GM18873 (cell line): ENCODE measurements around the gene LYSMD3.
"Not testable (repeated sequence)": the region's sequence is repeated elsewhere in the genome, so short reads cannot be mapped to it uniquely, and the experiment has no call there.

Experiments
- ATAC-seq: cut with Tn5 transposase; IDR thresholded peaks from one replicate; pipeline ENCODE4 v1.9.1; 2021; ENCODE audit warnings: mild to moderate bottlenecking, moderate library complexity, moderate number of reproducible peaks; ENCODE audit not compliant: unreplicated experiment, low FRiP score

The LYSMD3 gene

GRCh38 chr5:90529194-90529938 lies at the start of gene LYSMD3:
Gene LYSMD3, minus strand, starts transcription at chr5:90529584. Its CDS starts 4,295 bp downstream, at chr5:90525289.
- peak; percentile 90 for ATAC-seq

GRCh38 chr5:90576566-90576965 lies 47.2 kb upstream of the LYSMD3 start:
- not testable (repeated sequence) for ATAC-seq

- no peak for ATAC-seq
Measured at GRCh38 chr5:90575712-90576111, 46.3 kb upstream of the LYSMD3 start.

GRCh38 chr5:90571147-90571773 lies 41.9 kb upstream of the LYSMD3 start:
- no peak for ATAC-seq

GRCh38 chr5:90570034-90570433 lies 40.6 kb upstream of the LYSMD3 start:
- ATAC-seq = no peak

GRCh38 chr5:90569084-90569483 lies 39.7 kb upstream of the LYSMD3 start:
- no peak for ATAC-seq

GRCh38 chr5:90565491-90565890 lies 36.1 kb upstream of the LYSMD3 start:
- ATAC-seq = no peak

- no peak for ATAC-seq
Measured at GRCh38 chr5:90563108-90563507, 33.7 kb upstream of the LYSMD3 start.

GRCh38 chr5:90562341-90562740 lies 33.0 kb upstream of the LYSMD3 start:
- no peak for ATAC-seq

- ATAC-seq = no peak
Measured at GRCh38 chr5:90561766-90562165, 32.4 kb upstream of the LYSMD3 start.

GRCh38 chr5:90560771-90561170 lies 31.4 kb upstream of the LYSMD3 start:
- no peak for ATAC-seq

GRCh38 chr5:90558344-90559192 lies 29.2 kb upstream of the LYSMD3 start, which contains the start of gene ADGRV1:
Gene ADGRV1, plus strand, starts transcription at chr5:90558797. Its CDS starts 99 bp downstream, at chr5:90558896.
- ATAC-seq = no peak

- no peak for ATAC-seq
Measured at GRCh38 chr5:90557871-90558270, 28.5 kb upstream of the LYSMD3 start.

GRCh38 chr5:90557391-90557790 lies 28.0 kb upstream of the LYSMD3 start:
- no peak for ATAC-seq

GRCh38 chr5:90555666-90556065 lies 26.3 kb upstream of the LYSMD3 start:
- ATAC-seq = no peak

- no peak for ATAC-seq
Measured at GRCh38 chr5:90554358-90555006, 25.1 kb upstream of the LYSMD3 start.

GRCh38 chr5:90553711-90554110 lies 24.3 kb upstream of the LYSMD3 start:
- no peak for ATAC-seq

GRCh38 chr5:90551376-90551775 lies 22.0 kb upstream of the LYSMD3 start:
- ATAC-seq = no peak

GRCh38 chr5:90550963-90551362 lies 21.6 kb upstream of the LYSMD3 start:
- ATAC-seq = no peak

GRCh38 chr5:90549729-90550275 lies 20.4 kb upstream of the LYSMD3 start:
- ATAC-seq = no peak
